Progenitor cell of endocrine pancreas (in vitro differentiated cells): ENCODE results near the gene CSKMT. TPM values are rescaled to one million over a fixed set of nuclear protein-coding genes. Genes with fewer than 3 reads are reported as not detected.

Source experiments
- DNase-seq: peaks from one replicate; pipeline ENCODE4 v3.0.0; 2021; ENCODE audit warnings: low spot score; ENCODE audit not compliant: unreplicated experiment
- H3K27ac Mint-ChIP-seq: 2 replicates; pipeline ENCODE4 v1.8.0; 2021; ENCODE audit warnings: mild to moderate bottlenecking, moderate library complexity, mixed read lengths
- H3K27me3 Mint-ChIP-seq: 2 replicates; pipeline ENCODE4 v1.8.0; 2021; ENCODE audit warnings: mixed read lengths
- H3K36me3 Mint-ChIP-seq: 2 replicates; pipeline ENCODE4 v1.8.0; 2022; ENCODE audit warnings: mixed read lengths; ENCODE audit not compliant: insufficient read depth
- H3K4me1 Mint-ChIP-seq: 2 replicates; pipeline ENCODE4 v1.8.0; 2021; ENCODE audit warnings: low read depth, mixed read lengths
- H3K4me3 Mint-ChIP-seq: 2 replicates; pipeline ENCODE4 v1.8.0; 2021; ENCODE audit warnings: low read depth, mild to moderate bottlenecking, moderate library complexity, mixed read lengths
- H3K9me3 Mint-ChIP-seq: 2 replicates; pipeline ENCODE4 v1.8.0; 2021; ENCODE audit warnings: low read depth, mixed read lengths
- total RNA-seq: library from RNA; stranded (reverse); gene quantifications from 2 replicates; pipeline ENCODE4 v1.2.1, GENCODE V29; 2021
- TF ChIP-seq, protein P1 (sequence below): fragments of 200-600 bp; sonication (generic); IDR thresholded peaks from one replicate; pipeline ENCODE4 v1.5.0; 2021; ENCODE audit warnings: antibody characterized with exemption, mild to moderate bottlenecking; ENCODE audit not compliant: unreplicated experiment

CSKMT gene
- total RNA-seq, 1 donor from 2014 or later = 18.0 TPM

GRCh38 chr11:62707277-62707861 lies 42.3 kb downstream of the CSKMT start, which contains the start of the genes BSCL2 and GNG3:
Gene BSCL2, minus strand, starts transcription at chr11:62707424. Its CDS starts 229 bp downstream, at chr11:62707195.
Gene GNG3, plus strand, starts transcription at chr11:62707676. Its CDS starts 620 bp downstream, at chr11:62708296.
- no peaks in the 10 kb centered on the region for H3K9me3 Mint-ChIP-seq
- H3K36me3 Mint-ChIP-seq = peaks cover 12% of the 10 kb centered on the region
- H3K4me1 Mint-ChIP-seq = peaks cover 28% of the 10 kb centered on the region
- H3K4me3 Mint-ChIP-seq = peak within 1 kb of the TSS; percentile 95
- no peak for DNase-seq
- peak within 1 kb of the TSS; percentile 99 for H3K27ac Mint-ChIP-seq
- TF ChIP-seq, protein P1, sequence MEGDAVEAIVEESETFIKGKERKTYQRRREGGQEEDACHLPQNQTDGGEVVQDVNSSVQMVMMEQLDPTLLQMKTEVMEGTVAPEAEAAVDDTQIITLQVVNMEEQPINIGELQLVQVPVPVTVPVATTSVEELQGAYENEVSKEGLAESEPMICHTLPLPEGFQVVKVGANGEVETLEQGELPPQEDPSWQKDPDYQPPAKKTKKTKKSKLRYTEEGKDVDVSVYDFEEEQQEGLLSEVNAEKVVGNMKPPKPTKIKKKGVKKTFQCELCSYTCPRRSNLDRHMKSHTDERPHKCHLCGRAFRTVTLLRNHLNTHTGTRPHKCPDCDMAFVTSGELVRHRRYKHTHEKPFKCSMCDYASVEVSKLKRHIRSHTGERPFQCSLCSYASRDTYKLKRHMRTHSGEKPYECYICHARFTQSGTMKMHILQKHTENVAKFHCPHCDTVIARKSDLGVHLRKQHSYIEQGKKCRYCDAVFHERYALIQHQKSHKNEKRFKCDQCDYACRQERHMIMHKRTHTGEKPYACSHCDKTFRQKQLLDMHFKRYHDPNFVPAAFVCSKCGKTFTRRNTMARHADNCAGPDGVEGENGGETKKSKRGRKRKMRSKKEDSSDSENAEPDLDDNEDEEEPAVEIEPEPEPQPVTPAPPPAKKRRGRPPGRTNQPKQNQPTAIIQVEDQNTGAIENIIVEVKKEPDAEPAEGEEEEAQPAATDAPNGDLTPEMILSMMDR = no peak
- no peaks in the 10 kb centered on the region for H3K27me3 Mint-ChIP-seq

DNA sequence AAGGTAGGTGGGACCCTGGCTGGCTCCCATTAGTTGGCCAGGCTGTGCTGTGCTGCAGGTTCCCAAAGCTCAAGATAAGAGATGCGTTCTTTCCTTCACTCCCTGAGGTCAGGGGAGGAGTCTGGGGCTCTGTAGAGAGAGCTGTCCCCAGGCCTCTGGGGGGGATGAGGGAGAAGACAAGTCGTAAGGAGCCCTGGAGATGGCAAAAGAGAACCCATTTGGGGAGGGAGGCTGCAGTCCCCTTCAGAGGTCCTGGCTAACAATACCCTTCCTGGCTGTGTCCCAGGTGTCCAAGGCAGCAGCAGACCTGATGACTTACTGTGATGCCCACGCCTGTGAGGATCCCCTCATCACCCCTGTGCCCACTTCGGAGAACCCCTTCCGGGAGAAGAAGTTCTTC lies 43.3 kb downstream of the CSKMT start:
- no peaks in the 10 kb centered on the region for H3K27me3 Mint-ChIP-seq
- peak overlapping the region; percentile 95 for H3K4me3 Mint-ChIP-seq
- TF ChIP-seq, protein P1 = no peak
- H3K4me1 Mint-ChIP-seq = peaks cover 34% of the 10 kb centered on the region
- H3K27ac Mint-ChIP-seq = peak overlapping the region; percentile 99
- H3K9me3 Mint-ChIP-seq = no peaks in the 10 kb centered on the region
- H3K36me3 Mint-ChIP-seq = peaks cover 10% of the 10 kb centered on the region
- no peak for DNase-seq

DNA sequence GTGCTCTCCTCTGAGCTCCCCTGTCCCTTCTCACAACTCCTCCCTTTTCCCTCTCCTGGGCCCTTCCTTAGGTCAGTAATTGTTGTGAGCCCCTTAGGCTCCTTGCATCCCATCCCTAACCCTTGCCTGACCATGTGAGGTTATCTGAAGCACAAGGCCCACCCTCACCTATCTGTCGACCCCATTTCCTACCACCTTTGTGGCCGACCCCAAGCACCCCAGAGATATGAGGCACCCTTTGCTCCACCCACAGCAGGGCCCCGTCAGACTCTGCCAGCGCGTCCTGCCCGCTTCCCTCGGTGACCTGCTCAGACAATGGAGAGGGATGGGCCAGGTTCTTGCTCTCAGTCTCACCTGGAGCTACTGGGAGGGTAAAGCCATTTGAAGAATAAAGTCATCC lies 43.7 kb downstream of the CSKMT start:
- H3K36me3 Mint-ChIP-seq = peaks cover 13% of the 10 kb centered on the region
- H3K4me3 Mint-ChIP-seq = peak overlapping the region; percentile 95
- no peaks in the 10 kb centered on the region for H3K9me3 Mint-ChIP-seq
- H3K27me3 Mint-ChIP-seq = no peaks in the 10 kb centered on the region
- H3K27ac Mint-ChIP-seq = peak overlapping the region; percentile 99
- peaks cover 36% of the 10 kb centered on the region for H3K4me1 Mint-ChIP-seq
- TF ChIP-seq, protein P1 = no peak
- DNase-seq = no peak

DNA sequence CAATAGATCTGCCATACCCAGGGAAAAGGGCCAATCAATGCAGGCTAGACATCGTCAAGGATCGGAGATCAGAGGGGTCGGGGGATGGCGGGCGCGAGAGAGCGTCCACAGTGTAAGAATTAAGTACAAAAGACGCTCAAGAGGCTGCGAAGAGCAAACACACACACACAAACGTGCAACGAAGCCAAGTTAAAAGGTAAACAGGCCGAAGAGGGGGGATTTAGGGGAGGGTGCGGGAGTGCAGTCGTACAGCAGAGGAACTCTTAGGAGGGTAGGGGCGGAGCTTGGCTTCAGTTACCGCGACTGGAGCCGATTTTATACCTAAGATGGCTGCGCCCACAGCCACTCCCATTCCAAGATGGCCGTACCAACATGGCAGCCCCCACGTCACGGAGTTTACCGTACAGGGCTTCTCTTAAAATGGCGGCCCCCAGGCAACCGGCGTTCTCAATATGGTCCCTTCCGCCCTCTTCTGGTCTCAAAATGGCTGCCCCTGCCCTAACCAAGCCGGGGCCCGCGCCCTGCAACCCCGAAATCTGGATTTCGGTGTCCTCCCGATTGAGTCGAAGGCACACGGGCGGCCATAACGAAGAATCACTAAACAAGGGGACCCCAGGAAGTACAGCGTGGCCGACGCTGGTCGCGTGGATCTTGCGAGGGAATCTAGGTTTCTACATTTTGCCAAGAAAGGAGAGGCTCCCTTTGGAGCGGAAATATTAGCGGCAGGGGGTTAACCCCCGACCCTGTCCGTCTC lies 44.3 kb downstream of the CSKMT start:
- peak; percentile 83 for DNase-seq
- peak overlapping the region; percentile 95 for H3K4me3 Mint-ChIP-seq
- H3K27ac Mint-ChIP-seq = peak overlapping the region; percentile 99
- H3K4me1 Mint-ChIP-seq = peaks cover 41% of the 10 kb centered on the region
- TF ChIP-seq, protein P1 = peak; percentile 8
- peaks cover 16% of the 10 kb centered on the region for H3K36me3 Mint-ChIP-seq
- H3K27me3 Mint-ChIP-seq = no peaks in the 10 kb centered on the region
- H3K9me3 Mint-ChIP-seq = no peaks in the 10 kb centered on the region

DNA sequence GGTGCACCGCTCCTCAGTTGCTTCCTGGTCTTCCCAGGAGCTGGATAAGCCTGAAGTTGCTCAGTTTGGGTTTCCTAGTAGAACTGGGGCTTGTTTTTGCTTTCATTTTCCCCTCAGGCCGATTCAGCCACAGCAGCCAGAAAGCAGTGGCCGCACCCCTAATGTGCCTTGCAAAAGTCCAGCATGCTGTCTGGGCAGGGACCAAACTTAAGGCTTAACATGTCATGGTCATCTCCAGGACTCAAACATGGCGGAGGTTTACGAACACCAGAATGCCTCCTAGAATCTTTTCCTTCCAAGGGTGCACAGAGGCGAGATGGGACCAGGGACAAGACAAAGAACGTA lies 44.9 kb downstream of the CSKMT start:
- peaks cover 43% of the 10 kb centered on the region for H3K4me1 Mint-ChIP-seq
- DNase-seq = no peak
- H3K27me3 Mint-ChIP-seq = no peaks in the 10 kb centered on the region
- H3K36me3 Mint-ChIP-seq = peaks cover 16% of the 10 kb centered on the region
- H3K4me3 Mint-ChIP-seq = peak overlapping the region; percentile 95
- TF ChIP-seq, protein P1 = no peak
- peak overlapping the region; percentile 99 for H3K27ac Mint-ChIP-seq
- no peaks in the 10 kb centered on the region for H3K9me3 Mint-ChIP-seq
